IPS DF 4.7 (cell line): ENCODE results near the gene HERC5.
"Not testable (repeated sequence)": the region's sequence is repeated elsewhere in the genome, so short reads cannot be mapped to it uniquely, and the experiment has no call there.

Source experiments
- DNase-seq: peaks from one replicate; pipeline ENCODE4 v3.0.0-alpha.2; 2013; ENCODE audit warnings: low spot score; ENCODE audit errors: extremely low read depth

The HERC5 gene

GRCh38 chr4:88522702-88523324 is 65.9 kb downstream of the HERC5 start:
- DNase-seq = no peak

GRCh38 chr4:88523325-88524129 is 66.6 kb downstream of the HERC5 start, which contains the start of gene PYURF:
PYURF (minus strand) TSS chr4:88523776; CDS start chr4:88523700, 76 bp downstream.
- DNase-seq = peak; percentile 80

GRCh38 chr4:88524171-88524570 is 67.3 kb downstream of the HERC5 start:
- no peak for DNase-seq

- no peak for DNase-seq
These were observed 69.4 kb downstream of the HERC5 start for GRCh38 chr4:88526221-88526815.

GRCh38 chr4:88527787-88528186 is 70.9 kb downstream of the HERC5 start:
- DNase-seq = no peak

- DNase-seq = no peak
These were observed 71.9 kb downstream of the HERC5 start for GRCh38 chr4:88528861-88529260.

GRCh38 chr4:88531549-88531948 is 74.6 kb downstream of the HERC5 start:
- DNase-seq = no peak

GRCh38 chr4:88533088-88533790 is 76.3 kb downstream of the HERC5 start:
- DNase-seq = no peak

- no peak for DNase-seq
These were observed 77.2 kb downstream of the HERC5 start for GRCh38 chr4:88533937-88534750.

- no peak for DNase-seq
These were observed 78.3 kb downstream of the HERC5 start for GRCh38 chr4:88535090-88535755.

GRCh38 chr4:88537709-88538108 is 80.8 kb downstream of the HERC5 start:
- DNase-seq = no peak

- not testable (repeated sequence) for DNase-seq
These were observed 82.6 kb downstream of the HERC5 start for GRCh38 chr4:88539322-88540068.

- DNase-seq = no peak
These were observed 92.9 kb downstream of the HERC5 start for GRCh38 chr4:88549815-88550214.
